Measurements from ENCODE around the gene FOXG1.

Gene FOXG1

DNA sequence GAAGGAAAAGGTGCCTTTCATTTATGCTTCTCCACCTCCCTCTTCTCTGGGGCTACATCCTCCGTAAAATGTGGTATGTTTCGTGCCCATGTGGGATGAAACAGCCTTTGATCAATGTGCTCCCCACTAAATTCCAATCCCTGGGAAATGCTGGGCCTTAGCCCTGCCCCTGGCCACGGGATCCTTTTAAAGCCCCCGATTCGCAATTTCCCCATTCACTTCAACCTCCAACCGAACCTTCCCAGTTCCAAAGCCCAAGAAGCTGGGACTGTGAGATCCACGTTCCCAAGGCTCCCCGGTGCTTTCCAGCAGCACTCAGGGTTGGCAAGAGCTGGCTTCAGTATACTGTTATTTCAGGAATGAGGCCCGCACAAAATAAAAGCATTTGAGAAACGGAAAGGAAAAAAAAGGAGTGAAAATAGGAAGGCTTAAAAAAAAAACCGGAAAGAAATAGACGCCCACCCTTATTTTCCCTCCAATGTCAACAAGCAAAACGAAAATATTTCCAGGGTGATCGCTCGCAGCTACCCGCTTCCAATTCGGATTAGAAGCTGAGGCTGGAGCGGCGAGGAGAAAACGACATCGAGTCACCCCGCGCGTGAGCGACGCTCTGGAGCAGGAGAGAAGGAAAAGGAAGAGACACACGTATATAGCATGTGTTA, 1.3 kb upstream of the FOXG1 start:
- DNase-seq (ENCODE audit: low read depth in 1 of 2, low spot score in 1 of 2) = no peak
- H3K27ac ChIP-seq (replicated peaks) = no peak overlapping the region
- peaks cover 58% of the 10 kb centered on the region for H3K27me3 ChIP-seq (ENCODE audit: insufficient read depth, poor library complexity, severe bottlenecking)
- TF ChIP-seq GABPA (IDR thresholded peaks at IDR 0.05; ENCODE audit: low read depth) = no peak
- TF ChIP-seq SPI1 (IDR thresholded peaks at IDR 0.05; ENCODE audit: borderline replicate concordance, low read depth) = no peak
- TF ChIP-seq POLR2AphosphoS5 (IDR thresholded peaks at IDR 0.05; ENCODE audit: low read depth) = no peak
- TF ChIP-seq, protein P1, sequence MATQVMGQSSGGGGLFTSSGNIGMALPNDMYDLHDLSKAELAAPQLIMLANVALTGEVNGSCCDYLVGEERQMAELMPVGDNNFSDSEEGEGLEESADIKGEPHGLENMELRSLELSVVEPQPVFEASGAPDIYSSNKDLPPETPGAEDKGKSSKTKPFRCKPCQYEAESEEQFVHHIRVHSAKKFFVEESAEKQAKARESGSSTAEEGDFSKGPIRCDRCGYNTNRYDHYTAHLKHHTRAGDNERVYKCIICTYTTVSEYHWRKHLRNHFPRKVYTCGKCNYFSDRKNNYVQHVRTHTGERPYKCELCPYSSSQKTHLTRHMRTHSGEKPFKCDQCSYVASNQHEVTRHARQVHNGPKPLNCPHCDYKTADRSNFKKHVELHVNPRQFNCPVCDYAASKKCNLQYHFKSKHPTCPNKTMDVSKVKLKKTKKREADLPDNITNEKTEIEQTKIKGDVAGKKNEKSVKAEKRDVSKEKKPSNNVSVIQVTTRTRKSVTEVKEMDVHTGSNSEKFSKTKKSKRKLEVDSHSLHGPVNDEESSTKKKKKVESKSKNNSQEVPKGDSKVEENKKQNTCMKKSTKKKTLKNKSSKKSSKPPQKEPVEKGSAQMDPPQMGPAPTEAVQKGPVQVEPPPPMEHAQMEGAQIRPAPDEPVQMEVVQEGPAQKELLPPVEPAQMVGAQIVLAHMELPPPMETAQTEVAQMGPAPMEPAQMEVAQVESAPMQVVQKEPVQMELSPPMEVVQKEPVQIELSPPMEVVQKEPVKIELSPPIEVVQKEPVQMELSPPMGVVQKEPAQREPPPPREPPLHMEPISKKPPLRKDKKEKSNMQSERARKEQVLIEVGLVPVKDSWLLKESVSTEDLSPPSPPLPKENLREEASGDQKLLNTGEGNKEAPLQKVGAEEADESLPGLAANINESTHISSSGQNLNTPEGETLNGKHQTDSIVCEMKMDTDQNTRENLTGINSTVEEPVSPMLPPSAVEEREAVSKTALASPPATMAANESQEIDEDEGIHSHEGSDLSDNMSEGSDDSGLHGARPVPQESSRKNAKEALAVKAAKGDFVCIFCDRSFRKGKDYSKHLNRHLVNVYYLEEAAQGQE (IDR thresholded peaks at IDR 0.05; ENCODE audit: insufficient replicate concordance, low read depth) = no peak
- TF ChIP-seq CTCF (IDR thresholded peaks at IDR 0.05; ENCODE audit: insufficient read depth, low read length) = no peak
- no peak overlapping the region for H3K4me3 ChIP-seq (replicated peaks; ENCODE audit: insufficient read depth, low read length)

- peaks cover 60% of the 10 kb centered on the region for H3K27me3 ChIP-seq (ENCODE audit: insufficient read depth, poor library complexity, severe bottlenecking)
- no peak overlapping the region for H3K4me3 ChIP-seq (replicated peaks; ENCODE audit: insufficient read depth, low read length)
- TF ChIP-seq POLR2AphosphoS5 (IDR thresholded peaks at IDR 0.05; ENCODE audit: low read depth) (no peak), SPI1 (IDR thresholded peaks at IDR 0.05; ENCODE audit: borderline replicate concordance, low read depth) (no peak), GABPA (IDR thresholded peaks at IDR 0.05; ENCODE audit: low read depth) (no peak), CTCF (IDR thresholded peaks at IDR 0.05; ENCODE audit: insufficient read depth, low read length) (no peak)
- TF ChIP-seq, protein P1 (IDR thresholded peaks at IDR 0.05; ENCODE audit: insufficient replicate concordance, low read depth) = no peak
- DNase-seq (ENCODE audit: low read depth in 1 of 2, low spot score in 1 of 2) = no peak
- no peak overlapping the region for H3K27ac ChIP-seq (replicated peaks)
Observed at GRCh38 chr14:28765831-28766468, 637 bp upstream of the FOXG1 start.

DNA sequence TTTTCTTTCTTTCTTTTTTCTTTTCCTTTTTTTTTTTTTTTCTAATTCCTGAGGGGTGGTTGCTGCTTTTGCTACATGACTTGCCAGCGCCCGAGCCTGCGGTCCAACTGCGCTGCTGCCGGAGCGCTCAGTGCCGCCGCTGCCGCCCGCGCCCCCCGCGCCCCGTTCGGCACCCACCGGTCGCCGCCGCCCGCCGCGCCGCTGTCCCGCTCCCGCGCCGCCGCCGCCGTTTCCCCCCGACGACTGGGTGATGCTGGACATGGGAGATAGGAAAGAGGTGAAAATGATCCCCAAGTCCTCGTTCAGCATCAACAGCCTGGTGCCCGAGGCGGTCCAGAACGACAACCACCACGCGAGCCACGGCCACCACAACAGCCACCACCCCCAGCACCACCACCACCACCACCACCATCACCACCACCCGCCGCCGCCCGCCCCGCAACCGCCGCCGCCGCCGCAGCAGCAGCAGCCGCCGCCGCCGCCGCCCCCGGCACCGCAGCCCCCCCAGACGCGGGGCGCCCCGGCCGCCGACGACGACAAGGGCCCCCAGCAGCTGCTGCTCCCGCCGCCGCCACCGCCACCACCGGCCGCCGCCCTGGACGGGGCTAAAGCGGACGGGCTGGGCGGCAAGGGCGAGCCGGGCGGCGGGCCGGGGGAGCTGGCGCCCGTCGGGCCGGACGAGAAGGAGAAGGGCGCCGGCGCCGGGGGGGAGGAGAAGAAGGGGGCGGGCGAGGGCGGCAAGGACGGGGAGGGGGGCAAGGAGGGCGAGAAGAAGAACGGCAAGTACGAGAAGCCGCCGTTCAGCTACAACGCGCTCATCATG, 654 bp downstream of the FOXG1 start:
- DNase-seq (ENCODE audit: low read depth in 1 of 2, low spot score in 1 of 2) = no peak
- Histone ChIP-seq H3K4me3 (replicated peaks; ENCODE audit: insufficient read depth, low read length) (no peak overlapping the region), H3K27me3 (ENCODE audit: insufficient read depth, poor library complexity, severe bottlenecking) (peaks cover 47% of the 10 kb centered on the region)

More for the DNA sequence above, 654 bp downstream of the FOXG1 start:
- H3K27ac ChIP-seq (replicated peaks) = no peak overlapping the region
- TF ChIP-seq, protein P1 (IDR thresholded peaks at IDR 0.05; ENCODE audit: insufficient replicate concordance, low read depth) = no peak
- no peak for TF ChIP-seq POLR2AphosphoS5 (IDR thresholded peaks at IDR 0.05; ENCODE audit: low read depth)
- no peak for TF ChIP-seq SPI1 (IDR thresholded peaks at IDR 0.05; ENCODE audit: borderline replicate concordance, low read depth)
- no peak for TF ChIP-seq GABPA (IDR thresholded peaks at IDR 0.05; ENCODE audit: low read depth)
- no peak for TF ChIP-seq CTCF (IDR thresholded peaks at IDR 0.05; ENCODE audit: insufficient read depth, low read length)
